HepG2 (cell line): ENCODE data around the gene C9orf50. TPM values are rescaled to one million over a fixed set of nuclear protein-coding genes. Genes with fewer than 3 reads are reported as not detected.
A peak's percentile ranks its signal among the peaks of the same experiment; 100 is the strongest.

Experiments
- ATAC-seq: fragments of 200-7000 bp; cut with Tn5 transposase; 3 replicates; pipeline ENCODE4 v1.9.1; 2020; ENCODE audit warnings: mild to moderate bottlenecking, moderate library complexity
- BruUV-seq: library from RNA; stranded (reverse); fragments of 400-500 nt; replicated peaks from 2 replicates; lab custom pipeline; 2021; lab: Mats Ljungman, UMichigan
- CTCF ChIA-PET: fragments of 300-600 bp; formaldehyde crosslinking; extraction: SDS; loops from one replicate; lab custom pipeline; 2021; ENCODE audit warnings: low total read pairs, inconsistent platforms, low intra/inter-chr PET ratio; lab: Yijun Ruan, JAX
- POLR2A ChIA-PET: fragments of 350-600 bp; sonication (Branson Sonifier 250); formaldehyde crosslinking; loops from one replicate; lab custom pipeline; 2020; ENCODE audit warnings: antibody characterized with exemption, inconsistent platforms; lab: Yijun Ruan, JAX
- DNase-seq: peaks from one replicate; pipeline ENCODE4 v3.0.0-alpha.2; 2015; ENCODE audit warnings: low spot score
- FAIRE-seq: peaks from 3 replicates; lab custom pipeline; 2011; peaks lifted over from hg19 to GRCh38; lab: Jason Lieb, UNC
- H2AFZ ChIP-seq: one replicate; pipeline ENCODE4 v1.6.1; 2011; ENCODE audit warnings: low read length, inconsistent platforms
- H3K27ac ChIP-seq: fragments of 300-600 bp; 3 replicates; pipeline ENCODE4 v1.8.0; 2011; ENCODE audit warnings: mixed run types, mild to moderate bottlenecking, mixed read lengths, low read length, inconsistent platforms; ENCODE audit not compliant: insufficient read depth; ENCODE audit errors: extremely low read length
- H3K27me3 ChIP-seq, 2 experiments: fragments of 200-600 bp in 1 of 2; 2 replicates in 1 of 2; 3 replicates in 1 of 2; pipeline versions ENCODE4 v1.6.0 to v1.8.0; 2011; ENCODE audit warnings: low read length in 2 of 2, mild to moderate bottlenecking in 2 of 2, moderate library complexity in 2 of 2, inconsistent platforms in 1 of 2; ENCODE audit not compliant: insufficient read depth in 2 of 2, control insufficient read depth in 1 of 2
- H3K36me3 ChIP-seq, 2 experiments: fragments of 200-600 bp in 1 of 2; replicated peaks in 1 of 2; 2 replicates in 1 of 2; 3 replicates in 1 of 2; pipeline versions ENCODE4 v1.5.1 to v1.8.0; 2011; ENCODE audit warnings: low read length in 2 of 2, inconsistent platforms in 1 of 2; ENCODE audit not compliant: insufficient read depth in 2 of 2, control insufficient read depth in 1 of 2
- H3K4me1 ChIP-seq: 2 replicates; pipeline ENCODE4 v1.5.1; 2012; ENCODE audit warnings: low read length, inconsistent platforms; ENCODE audit not compliant: insufficient read depth
- H3K4me2 ChIP-seq: 2 replicates; pipeline ENCODE4 v1.6.0; 2011; ENCODE audit warnings: low read depth, low read length, inconsistent platforms
- H3K4me3 ChIP-seq, 3 experiments: fragments of 200-600 bp in 1 of 3; sonication (generic), shearing (Covaris generic) in 1 of 3; replicated peaks in 1 of 3; 2 replicates each; pipeline ENCODE4 v1.5.1; 2011 to 2016; ENCODE audit warnings: low read length in 3 of 3, inconsistent platforms in 2 of 3, low read depth in 2 of 3, mild to moderate bottlenecking in 2 of 3, control low read depth in 1 of 3, mixed read lengths in 1 of 3; ENCODE audit not compliant: insufficient read depth in 1 of 3
- H3K79me2 ChIP-seq: one replicate; pipeline ENCODE4 v1.6.1; 2011; ENCODE audit warnings: low read length, inconsistent platforms; ENCODE audit not compliant: insufficient read depth
- H3K9ac ChIP-seq: 2 replicates; pipeline ENCODE4 v1.6.0; 2011; ENCODE audit warnings: mild to moderate bottlenecking, low read depth, low read length, inconsistent platforms; ENCODE audit not compliant: insufficient read depth
- H3K9me3 ChIP-seq: 2 replicates; pipeline ENCODE4 v1.5.1; 2012; ENCODE audit warnings: mild to moderate bottlenecking, low read length
- H4K20me1 ChIP-seq: 2 replicates; pipeline ENCODE4 v1.6.0; 2011; ENCODE audit warnings: inconsistent platforms, mild to moderate bottlenecking, low read length, moderate library complexity; ENCODE audit not compliant: insufficient read depth
- GABPA ChIP-seq, 2 experiments: IDR thresholded peaks; 2 replicates each; pipeline ENCODE4 v1.6.1; 2011 to 2016; ENCODE audit warnings: low read depth in 2 of 2, low read length in 1 of 2, missing biosample characterization in 1 of 2, missing genetic modification characterization in 1 of 2
- KAT8 ChIP-seq: IDR thresholded peaks from 2 replicates; pipeline ENCODE4 v1.6.1; 2016; ENCODE audit warnings: missing genetic modification reagents, missing compliant biosample characterization
- MBNL3 ChIP-seq: fragments of 250-450 bp; sonication (Bioruptor Pico); conservative IDR thresholded peaks from 2 replicates; pipeline ENCODE4 v1.8.0; 2022; ENCODE audit warnings: mild to moderate bottlenecking, inconsistent platforms
- NFYB ChIP-seq: sonication (generic); formaldehyde crosslinking; IDR thresholded peaks from 2 replicates; pipeline ENCODE4 v1.4.0; 2020; ENCODE audit warnings: missing genetic modification reagents
- POLR2AphosphoS5 ChIP-seq: IDR thresholded peaks from 2 replicates; pipeline ENCODE4 v1.6.1; 2012; ENCODE audit warnings: low read depth, low read length
- PRDM10 ChIP-seq: sonication (generic); formaldehyde crosslinking; IDR thresholded peaks from 2 replicates; pipeline ENCODE4 v1.4.0; 2020; ENCODE audit warnings: low read depth, missing genetic modification reagents
- SIX4 ChIP-seq: sonication (generic); formaldehyde crosslinking; IDR thresholded peaks from 2 replicates; pipeline ENCODE4 v1.4.0; 2020; ENCODE audit warnings: missing genetic modification reagents
- SP4 ChIP-seq: sonication (generic); formaldehyde crosslinking; IDR thresholded peaks from 2 replicates; pipeline ENCODE4 v1.8.1; 2023; ENCODE audit warnings: mild to moderate bottlenecking, missing genetic modification reagents
- THAP11 ChIP-seq: IDR thresholded peaks from 2 replicates; pipeline ENCODE4 v1.6.1; 2016; ENCODE audit warnings: missing biosample characterization, missing genetic modification reagents
- USF2 ChIP-seq, 2 experiments: sonication (generic) in 1 of 2; formaldehyde crosslinking in 1 of 2; IDR thresholded peaks; 2 replicates each; pipeline versions ENCODE4 v1.5.1 to v1.6.1; 2011 to 2020; ENCODE audit warnings: borderline replicate concordance in 1 of 2, low read depth in 1 of 2, low read length in 1 of 2, mild to moderate bottlenecking in 1 of 2, missing genetic modification reagents in 1 of 2, moderate library complexity in 1 of 2
- YEATS2 ChIP-seq: sonication (generic); formaldehyde crosslinking; IDR thresholded peaks from 2 replicates; pipeline ENCODE4 v1.4.0; 2020; ENCODE audit warnings: missing genetic modification reagents, borderline replicate concordance
- YY1 ChIP-seq: IDR thresholded peaks from 2 replicates; pipeline ENCODE4 v1.6.1; 2011; ENCODE audit warnings: low read length, low read depth, moderate library complexity, mild to moderate bottlenecking; ENCODE audit not compliant: insufficient read depth, insufficient replicate concordance
- ZFP37 ChIP-seq: sonication (generic); formaldehyde crosslinking; IDR thresholded peaks from 2 replicates; pipeline ENCODE4 v1.4.0; 2020; ENCODE audit warnings: missing genetic modification reagents, borderline replicate concordance
- ZFP91 ChIP-seq: sonication (generic); formaldehyde crosslinking; IDR thresholded peaks from 2 replicates; pipeline ENCODE4 v1.9.0; 2022; ENCODE audit warnings: missing genetic modification reagents, mild to moderate bottlenecking, borderline replicate concordance
- ZNF143 ChIP-seq: sonication (generic); formaldehyde crosslinking; IDR thresholded peaks from 2 replicates; pipeline ENCODE4 v1.4.0; 2020; ENCODE audit warnings: missing genetic modification reagents
- ZNF7 ChIP-seq: IDR thresholded peaks from 2 replicates; pipeline ENCODE4 v1.6.1; 2016; ENCODE audit warnings: missing biosample characterization, missing genetic modification reagents
- WGBS: methylation state at CpG from one replicate; pipeline ENCODE4 v1.1.6; 2017; ENCODE audit warnings: low lambda C conversion rate; 5-methylcytosine and 5-hydroxymethylcytosine counted together
- in situ Hi-C: cut with HindIII; loops from 2 replicates; pipeline ENCODE4 v1.10.0; 2017; ENCODE audit warnings: low pct_unique_long_range_greater_than_20kb; ENCODE audit not compliant: extremely low pct_ligation_motif_present
- intact Hi-C: fragments of 100-400 bp; cut with micrococcal nuclease; formaldehyde crosslinking; loops from one replicate; pipeline ENCODE4 v1.10.0; 2022; ENCODE audit not compliant: unreplicated experiment
- polyA plus RNA-seq, 8 experiments: library from polyadenylated mRNA; depleted of rRNA in 3 of 8; stranded (reverse) in 7 of 8; unstranded in 1 of 8; fragments of >200 nt; fragmentation: Illumina TruSeq in 4 of 8; extraction: Trizol in 4 of 8; gene quantifications; 2 replicates each; pipeline versions ENCODE4 v1.2.1 to v1.2.3, GENCODE V29; 2011 to 2016; ENCODE audit warnings: low read depth in 4 of 8, missing spikeins in 1 of 8, mixed read lengths in 1 of 8; ENCODE audit not compliant: insufficient read depth in 1 of 8
- total RNA-seq, 5 experiments: library from RNA; depleted of rRNA; stranded (reverse); fragments of >200 nt; fragmentation: Illumina TruSeq; extraction: Trizol; gene quantifications; 2 replicates each; pipeline ENCODE4 v1.2.3, GENCODE V29; 2016; ENCODE audit warnings: low read depth in 1 of 5

The C9orf50 gene
- total and polyA plus RNA-seq, 2 of the 13 experiments (the other 11 are each of a cell fraction or from before 2014, with no cell fraction given) = not detected

- POLR2A ChIA-PET = interaction anchor here (0.8 to 2.7 kb wide), 10 partner anchors 8 to 444 kb away, joined by 4 to 60 read pairs (median 8); no protein-coding TSS in a partner anchor
- Histone ChIP-seq H2AFZ (peak overlapping the region; percentile 76), H3K4me1 (peaks cover 70% of the 10 kb centered on the region), H4K20me1 (no peaks in the 10 kb centered on the region), H3K27me3 (no peaks in the 10 kb centered on the region), H3K9me3 (no peaks in the 10 kb centered on the region), H3K9ac (no peak overlapping the region), H3K4me3 (no peak overlapping the region), H3K27ac (peak overlapping the region; percentile 45), H3K79me2 (peaks cover 9% of the 10 kb centered on the region), H3K36me3 (no peaks in the 10 kb centered on the region), H3K4me2 (peak overlapping the region; percentile 57)
- ATAC-seq = peak; percentile 74
- peak; percentile 98 for FAIRE-seq
- intact Hi-C loops = no loop called here
- CTCF ChIA-PET = no interaction called here
- in situ Hi-C loops = no loop called here
- peak; percentile 82 for DNase-seq
- BruUV-seq = no TSS peak
- WGBS = 60% methylated on average over 1 of the region's 1 CpG
- TF ChIP-seq ZFP91 (CRISPR knock-in tag) (peak; percentile 96), ZNF7 (CRISPR knock-in tag) (no peak), ZNF143 (CRISPR knock-in tag) (peak; percentile 98), THAP11 (peak; percentile 100), SIX4 (CRISPR knock-in tag) (no peak), KAT8 (CRISPR knock-in tag) (peak; percentile 49), USF2 (IDR thresholded peaks at IDR 0.05; ENCODE audit: low read depth, low read length) (peak; percentile 82), USF2 (CRISPR knock-in tag; IDR thresholded peaks at IDR 0.05; ENCODE audit: borderline replicate concordance) (peak; percentile 95; the same call in 1 of the 2 replicates), SP4 (CRISPR knock-in tag) (0 out of 2 replicates have a peak, but pooled peaks have one; percentile 15), POLR2AphosphoS5 (0 out of 2 replicates have a peak, but pooled peaks have one; percentile 24), ZFP37 (no peak), GABPA (IDR thresholded peaks at IDR 0.05; ENCODE audit: low read depth, low read length) (no peak), GABPA (CRISPR knock-in tag; IDR thresholded peaks at IDR 0.05; ENCODE audit: low read depth) (peak; percentile 71), YEATS2 (CRISPR knock-in tag) (0 out of 2 replicates have a peak, but pooled peaks have one; percentile 23), YY1 (peak; percentile 38), PRDM10 (CRISPR knock-in tag) (peak; percentile 97), NFYB (peak; percentile 87), MBNL3 (no peak)
Observed at GRCh38 chr9:129584136-129584535, 36.8 kb downstream of the C9orf50 start.
